HG03354 (cell line): ENCODE results near the gene KRT32.
"Not testable (repeated sequence)": the region's sequence is repeated elsewhere in the genome, so short reads cannot be mapped to it uniquely, and the experiment has no call there.

Experiments used
- ATAC-seq: cut with Tn5 transposase; IDR thresholded peaks from one replicate; pipeline ENCODE4 v1.9.1; 2021; ENCODE audit warnings: mild to moderate bottlenecking; ENCODE audit not compliant: unreplicated experiment, poor library complexity, severe bottlenecking

Gene KRT32

DNA sequence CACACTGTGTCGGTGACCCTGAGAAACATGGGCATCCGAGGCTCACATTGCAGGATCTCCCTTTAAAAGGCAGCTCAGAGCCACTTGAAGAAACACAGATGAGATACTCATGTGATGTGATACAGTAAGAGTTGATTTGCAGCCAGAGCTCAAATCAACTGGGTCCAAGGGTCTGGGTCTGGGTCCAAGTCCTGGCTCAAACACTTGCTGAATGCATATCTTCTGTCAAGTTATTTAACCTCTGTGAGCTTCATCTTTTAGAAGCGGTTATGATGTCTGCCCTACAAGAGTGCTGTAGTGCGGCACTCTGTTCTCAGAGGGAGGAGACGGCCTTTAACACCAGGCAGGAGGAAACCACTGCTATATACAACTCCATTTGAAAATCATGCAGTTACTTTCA is 32.8 kb downstream of the KRT32 start:
- ATAC-seq: no peak

DNA sequence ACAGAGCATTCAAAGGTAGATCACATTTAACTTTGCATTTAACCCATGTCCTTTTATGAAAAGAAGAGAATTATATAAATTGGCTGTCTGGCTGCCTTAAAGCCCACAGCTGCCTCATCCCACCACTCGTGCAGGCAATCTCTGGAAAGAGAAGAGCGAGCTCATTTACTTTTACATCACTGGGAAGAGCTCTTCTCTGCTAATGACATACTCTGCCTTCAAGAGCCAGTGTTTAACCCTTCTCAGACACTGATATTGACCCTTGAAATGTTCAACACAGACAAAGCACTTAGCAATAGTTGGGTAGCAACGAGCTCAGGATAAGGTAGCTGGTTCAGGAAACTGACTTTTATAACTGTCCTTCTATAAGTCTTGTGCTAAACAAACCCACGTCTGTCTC is 33.2 kb downstream of the KRT32 start:
- no peak for ATAC-seq

DNA sequence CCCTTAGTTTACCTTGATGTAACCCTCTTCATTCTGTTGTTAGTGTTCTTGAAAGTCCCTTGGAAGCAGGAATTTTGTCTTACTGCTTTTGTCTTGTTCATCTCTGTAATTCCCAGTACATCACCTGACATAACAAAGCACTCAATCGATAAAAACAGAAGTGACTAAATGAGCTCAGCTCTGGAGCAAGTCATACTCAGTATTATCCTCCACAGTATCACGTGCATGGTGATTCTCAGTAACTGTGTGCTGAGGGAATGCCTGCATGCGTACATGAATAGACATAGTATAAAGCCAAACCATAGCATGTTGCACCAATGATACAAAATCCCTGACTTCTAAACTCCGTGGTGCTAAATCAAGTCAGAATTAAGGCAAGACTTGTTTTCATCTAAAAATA is 33.6 kb downstream of the KRT32 start:
- ATAC-seq: no peak

DNA sequence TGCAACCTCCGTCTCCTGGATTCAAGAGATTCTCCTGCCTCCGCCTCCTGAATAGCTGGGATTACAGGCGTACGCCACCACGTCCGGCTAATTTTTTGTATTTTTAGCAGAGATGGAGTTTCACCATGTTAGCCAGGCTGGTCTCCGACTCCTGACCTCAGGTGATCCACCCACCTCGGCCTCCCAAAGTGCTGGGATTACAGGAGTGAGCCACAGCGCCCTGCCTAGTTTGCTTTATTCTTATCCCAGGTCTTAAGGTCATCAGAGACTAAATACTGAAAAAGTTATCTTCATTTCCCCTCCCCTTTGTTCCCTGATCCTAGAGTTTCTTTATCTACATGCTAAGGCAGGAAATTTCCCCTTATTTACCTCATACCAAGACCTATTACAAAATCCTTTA is 36.8 kb downstream of the KRT32 start:
- not testable (repeated sequence) for ATAC-seq

DNA sequence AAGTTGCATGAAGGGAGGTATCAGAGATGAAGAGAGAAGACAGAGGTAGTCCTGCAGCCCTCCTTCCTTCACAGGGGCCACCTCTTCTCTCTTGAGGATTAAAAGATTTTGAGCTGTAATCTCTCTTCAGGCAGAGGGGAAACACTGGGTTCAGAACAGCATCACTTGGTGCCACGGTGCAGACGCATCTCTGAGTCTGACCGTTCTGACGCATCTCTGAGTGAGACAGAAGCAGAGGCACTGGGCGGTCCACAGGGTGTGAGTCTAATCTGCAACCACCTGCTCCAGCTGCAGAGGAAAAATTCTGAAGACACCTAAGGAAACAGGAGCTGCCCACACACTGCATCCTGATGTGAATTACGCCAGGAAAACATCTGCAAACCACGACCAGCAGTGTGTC is 37.5 kb downstream of the KRT32 start:
- no peak for ATAC-seq

DNA sequence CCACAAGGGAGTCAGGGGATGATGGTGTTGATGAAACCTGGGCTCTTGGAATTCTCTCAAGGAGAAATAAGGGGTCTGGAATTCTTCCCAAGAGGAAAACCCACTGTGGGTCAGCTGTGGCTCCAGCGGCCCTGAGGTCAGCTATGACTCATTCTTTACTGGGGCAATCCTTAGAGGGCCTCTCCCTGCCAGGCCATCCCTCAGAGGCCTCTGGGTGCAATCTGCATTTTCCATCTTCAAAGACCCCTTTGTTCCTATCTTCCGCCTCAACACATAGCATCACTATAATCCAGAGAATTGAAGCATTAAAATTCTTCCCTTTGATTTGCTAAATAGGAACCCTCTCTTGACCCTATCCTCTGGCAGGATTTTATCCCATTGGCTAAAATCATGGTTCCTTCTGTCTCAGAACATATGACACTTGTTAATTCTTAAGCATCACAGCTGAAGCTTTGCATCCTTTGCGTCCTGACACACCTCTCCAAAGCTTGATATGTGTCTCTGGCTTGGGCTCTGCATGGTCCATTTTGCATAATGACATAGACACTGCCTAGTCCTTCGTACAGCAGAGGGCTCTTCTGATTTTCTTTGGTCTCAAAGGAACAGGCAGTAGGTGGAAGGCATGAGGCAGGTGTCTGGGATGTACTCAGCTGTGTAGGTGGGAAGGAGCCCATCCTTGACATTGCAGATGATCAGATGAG is 38.4 kb downstream of the KRT32 start:
- ATAC-seq: no peak

DNA sequence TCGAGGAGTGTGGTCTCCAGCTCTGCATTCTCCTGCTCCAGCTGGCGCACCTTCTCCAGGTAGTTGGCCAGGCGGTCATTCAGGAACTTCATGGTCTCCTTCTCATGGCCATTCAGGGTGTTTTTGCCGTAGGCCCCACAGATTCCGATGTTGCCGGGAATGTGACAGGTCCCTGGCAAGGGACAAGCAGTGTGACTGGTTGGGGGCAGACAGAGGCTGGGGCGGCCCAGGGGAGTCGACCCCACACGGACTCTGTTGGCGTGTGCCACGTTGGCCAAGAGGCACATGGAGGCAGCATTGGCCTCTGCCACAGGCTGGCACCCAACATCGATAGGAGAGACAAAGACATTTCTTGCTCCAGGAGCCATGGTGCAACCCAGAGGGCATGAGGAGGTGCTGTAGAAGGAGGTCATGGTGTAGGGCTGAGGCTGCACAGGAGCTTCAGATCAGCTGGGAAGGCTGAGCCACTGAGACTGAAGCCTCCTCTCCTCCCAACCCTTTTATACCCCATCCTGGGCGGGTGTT is 43.0 kb downstream of the KRT32 start, which contains the start of gene KRT37:
TSS of gene KRT37 (minus strand) at position 475 of the 525 bp plus-strand sequence. CDS start at position 413, 62 bp downstream.
- no peak for ATAC-seq

DNA sequence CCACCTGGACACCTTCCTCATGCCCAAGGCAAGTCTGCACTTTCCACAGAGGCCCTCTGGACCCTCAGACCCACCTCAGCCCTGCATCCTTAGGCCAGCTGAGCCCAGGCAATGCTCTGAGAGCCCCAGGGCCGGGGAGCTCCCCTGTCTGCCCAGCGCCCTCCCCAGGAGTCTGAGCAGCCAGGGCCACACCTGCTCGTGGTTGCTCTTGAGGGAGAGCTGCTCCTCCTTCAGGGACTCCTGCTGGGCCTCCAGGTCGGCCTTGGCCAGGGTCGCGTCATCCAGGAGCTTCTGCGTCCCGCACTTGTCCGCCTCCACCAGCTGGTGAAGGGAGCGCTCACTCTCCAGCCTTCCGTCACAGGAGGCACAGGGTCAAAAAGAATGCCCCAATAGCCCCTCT is 44.6 kb downstream of the KRT32 start:
- not testable (repeated sequence) for ATAC-seq

DNA sequence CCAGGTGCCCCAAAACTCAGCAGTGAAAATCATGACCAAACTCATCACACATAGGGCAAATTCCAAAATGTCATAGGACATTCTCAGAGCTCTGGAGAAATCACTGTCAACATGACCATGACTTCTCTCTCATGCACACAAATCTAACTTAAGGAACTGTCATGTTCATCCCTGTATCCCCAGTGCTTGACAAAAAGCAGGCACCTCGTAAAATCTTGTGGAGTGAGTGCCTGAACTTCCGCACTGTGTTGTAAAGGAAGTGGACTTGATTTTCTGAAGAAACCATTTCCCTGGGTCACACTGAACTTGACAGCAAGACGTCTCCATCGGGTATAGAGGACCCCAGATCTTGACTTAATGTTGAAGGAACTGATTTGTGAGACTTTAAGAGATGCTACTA is 45.6 kb downstream of the KRT32 start:
- ATAC-seq: no peak

DNA sequence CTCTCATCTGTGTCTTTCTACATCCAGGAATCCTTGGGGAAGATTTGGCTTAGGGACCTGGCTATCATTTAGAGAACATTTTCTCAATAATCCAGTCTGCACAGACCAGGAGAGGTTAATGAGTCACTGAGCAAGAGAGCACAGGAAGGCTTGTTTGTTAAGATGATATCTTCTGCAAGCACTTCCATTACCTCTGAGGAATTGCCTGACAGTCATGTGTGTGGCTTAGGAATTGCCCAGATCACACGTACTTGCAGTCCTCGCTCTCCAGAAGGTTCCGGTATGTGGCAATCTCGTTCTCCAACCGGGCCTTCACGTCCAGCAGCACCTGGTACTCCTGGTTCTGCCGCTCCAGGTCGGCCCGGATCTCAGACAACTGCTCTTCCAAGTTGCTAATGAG is 46.1 kb downstream of the KRT32 start:
- ATAC-seq: no peak

DNA sequence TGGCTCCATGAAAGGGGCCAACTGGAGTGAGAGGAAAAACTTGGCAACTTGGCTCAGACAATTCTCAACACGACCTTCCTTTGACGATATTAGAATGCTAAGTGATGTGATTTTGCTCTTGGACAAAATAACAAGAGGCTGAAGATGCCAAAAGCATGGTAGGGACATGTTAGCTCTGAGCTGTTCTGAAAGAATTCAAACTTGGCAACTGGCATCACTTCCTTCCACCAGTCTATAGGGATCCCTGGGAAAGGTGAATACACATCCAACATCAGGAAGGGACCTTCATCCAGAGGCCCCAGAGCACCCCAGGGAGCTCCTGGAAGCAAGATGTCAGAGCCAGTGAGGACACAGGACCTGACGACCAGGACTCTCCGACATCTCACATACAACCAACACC is 47.1 kb downstream of the KRT32 start:
- no peak for ATAC-seq

DNA sequence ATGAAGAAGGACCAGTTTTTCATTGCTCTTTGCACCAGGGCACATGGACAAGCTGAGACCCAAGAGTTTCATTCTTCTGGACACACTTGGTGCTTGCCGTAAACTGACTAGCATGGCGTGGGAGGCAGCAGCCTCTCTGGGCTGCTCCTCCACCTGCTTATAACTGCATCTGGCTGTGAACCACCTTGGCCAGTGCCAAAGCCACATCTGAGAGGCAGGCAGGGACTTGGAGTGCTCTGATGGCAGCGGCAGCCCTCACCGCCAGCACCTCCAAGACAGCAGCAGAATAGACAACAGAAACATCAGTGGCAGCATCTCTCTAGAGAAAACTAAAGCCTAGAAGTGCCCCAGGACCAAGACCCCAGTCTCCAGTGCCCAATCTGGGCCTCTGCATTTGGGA is 47.5 kb downstream of the KRT32 start:
- no peak for ATAC-seq

DNA sequence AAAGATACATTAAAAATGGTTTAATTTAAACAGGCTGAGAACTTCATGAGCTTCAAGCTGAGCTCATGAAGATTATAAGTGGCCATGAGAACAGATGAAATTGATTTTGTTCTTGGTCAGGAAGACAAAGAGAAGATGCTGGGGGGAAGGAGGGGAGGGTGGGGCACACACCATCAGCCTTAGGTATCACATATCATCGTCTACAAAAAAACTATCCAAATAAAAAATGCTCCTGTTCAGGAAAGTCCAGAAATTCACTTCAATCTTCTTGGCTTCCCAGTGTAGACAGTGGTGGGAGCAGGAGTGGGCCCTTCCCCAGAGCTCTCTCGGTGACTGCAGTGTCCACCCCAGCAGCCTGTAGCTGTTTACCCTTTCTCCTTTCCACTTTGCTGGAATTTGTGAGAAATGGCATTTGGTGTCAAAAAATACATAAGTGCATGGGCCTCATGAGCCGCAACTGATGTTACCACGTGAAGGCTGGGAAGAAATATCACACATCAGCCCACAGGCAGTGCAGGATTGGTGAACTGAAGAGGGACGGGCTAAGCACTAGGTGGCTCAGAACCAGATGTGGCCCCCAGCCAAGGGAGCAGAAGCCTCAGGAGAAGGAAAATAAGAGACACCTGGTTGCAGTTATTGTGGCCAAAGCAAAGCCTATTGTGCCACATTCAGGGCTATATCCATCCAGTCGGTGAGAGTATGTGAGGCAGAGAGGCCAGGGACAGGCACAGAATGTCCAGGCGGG is 48.9 kb downstream of the KRT32 start:
- ATAC-seq: no peak

DNA sequence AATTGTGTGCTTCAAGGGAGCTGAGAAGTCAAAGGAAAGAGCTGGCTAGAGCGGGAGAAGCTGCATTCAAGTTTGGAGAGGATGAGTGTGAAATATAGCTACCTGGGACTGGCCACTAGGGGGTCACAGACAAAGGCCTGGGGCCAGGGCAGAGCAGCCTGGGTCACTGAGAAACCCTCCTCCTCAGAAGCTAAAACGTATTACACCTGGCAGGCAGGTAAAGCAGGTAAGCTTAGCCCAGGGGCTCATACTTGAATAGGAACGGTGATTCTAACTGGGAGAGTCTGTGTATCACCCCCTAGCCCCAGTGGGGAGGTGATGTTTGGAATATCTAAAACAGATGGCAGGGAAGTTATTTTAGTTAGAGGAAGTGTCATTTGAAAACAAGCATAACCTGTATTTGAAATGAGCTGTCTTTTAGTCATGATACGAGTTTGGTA is 49.6 kb downstream of the KRT32 start:
- ATAC-seq: no peak

DNA sequence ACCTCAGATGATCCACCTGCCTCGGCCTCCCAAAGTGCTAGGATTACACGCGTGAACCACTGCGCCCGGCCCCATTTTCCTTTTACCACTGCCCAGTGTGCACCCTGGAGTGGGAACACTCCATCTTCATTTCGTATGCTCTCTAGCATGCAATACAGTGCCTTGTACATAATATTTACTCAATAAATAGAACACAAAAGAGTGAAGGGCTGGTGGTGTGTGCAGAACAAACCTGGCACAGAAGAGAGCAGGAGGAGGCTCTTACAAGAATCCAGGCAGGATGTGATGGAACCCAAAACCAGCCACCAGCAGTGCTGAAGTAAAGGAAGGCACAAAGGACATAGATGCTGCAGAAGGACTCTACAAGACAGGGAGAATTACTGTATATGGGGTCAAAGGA is 50.1 kb downstream of the KRT32 start:
- no peak for ATAC-seq

DNA sequence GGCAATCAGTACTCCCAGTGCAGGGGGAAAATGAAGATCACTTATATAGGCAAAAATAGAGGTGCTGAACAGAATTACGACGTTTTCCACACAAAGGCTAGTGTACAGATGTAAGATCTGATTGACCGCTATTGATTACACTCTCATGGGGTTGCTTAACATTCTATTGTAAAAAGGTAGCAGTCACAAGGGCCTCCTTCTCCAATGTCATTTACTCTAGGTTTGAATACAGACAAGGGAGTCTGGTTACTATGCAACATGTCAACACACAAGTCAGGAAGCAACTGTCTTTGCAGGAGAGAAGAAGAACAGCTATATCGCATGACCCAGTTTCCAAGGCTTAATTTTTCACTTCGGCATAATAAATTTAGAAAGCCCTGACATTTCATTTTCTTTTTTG is 50.7 kb downstream of the KRT32 start:
- no peak for ATAC-seq

DNA sequence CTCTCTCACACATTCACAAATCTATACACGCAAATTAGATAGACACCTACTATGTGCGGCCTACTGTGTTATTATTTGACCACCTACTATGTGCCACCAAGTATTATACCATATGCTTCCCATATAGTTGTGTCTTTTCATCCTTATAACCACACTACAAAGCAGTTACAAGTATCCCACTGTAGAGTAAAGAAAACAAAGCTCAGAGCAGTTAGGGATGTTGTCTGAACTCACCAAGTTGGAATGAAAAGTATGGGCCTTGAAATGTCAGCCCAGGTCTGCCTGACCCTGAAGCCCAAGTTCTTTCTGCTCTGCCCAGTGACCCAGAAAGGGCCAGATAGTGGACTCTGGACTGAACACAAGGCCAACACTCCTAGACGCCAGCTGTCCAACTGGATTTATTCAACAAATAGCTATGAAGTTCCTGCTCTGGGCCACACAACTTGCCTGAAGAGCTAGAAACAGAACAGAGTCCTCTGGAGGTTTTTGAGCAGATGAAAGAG is 51.3 kb downstream of the KRT32 start:
- ATAC-seq: no peak

DNA sequence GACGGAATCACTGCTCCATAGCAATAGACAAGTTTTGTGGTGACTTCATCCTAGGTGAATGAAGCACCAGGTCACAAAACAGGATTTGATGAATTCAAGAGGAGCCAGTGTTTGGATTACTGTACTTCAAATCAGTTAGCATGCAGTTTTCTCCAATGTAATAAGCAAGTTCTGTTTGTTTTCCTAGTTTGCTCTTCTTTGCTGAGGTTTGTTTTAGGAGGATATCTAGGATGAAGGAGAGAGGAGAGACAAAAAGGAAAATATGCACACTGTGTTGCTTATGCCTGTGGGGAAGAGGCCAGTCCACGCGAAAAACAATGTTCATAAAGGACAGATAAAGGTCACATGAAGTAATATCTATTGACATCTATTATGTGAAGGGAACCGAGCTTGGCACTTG is 51.8 kb downstream of the KRT32 start:
- ATAC-seq: no peak

DNA sequence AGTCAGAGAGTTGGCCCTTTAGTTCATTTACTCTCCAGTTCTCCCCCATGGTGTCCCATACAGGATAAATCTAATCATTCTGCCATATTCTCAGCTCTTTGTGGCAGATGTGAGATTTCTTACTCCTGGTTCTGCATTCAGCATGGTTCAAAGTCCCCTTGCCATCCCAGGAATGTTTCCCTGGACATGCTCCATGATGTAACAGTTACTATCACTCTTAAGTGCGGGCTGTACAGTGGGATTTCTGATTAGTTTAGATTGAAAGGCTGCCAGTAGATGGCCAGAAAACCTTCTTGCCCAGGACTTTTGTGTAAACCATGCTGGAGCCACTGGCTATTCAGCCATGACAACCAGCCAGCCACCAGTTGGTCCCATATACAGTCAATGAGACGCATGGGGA is 53.2 kb downstream of the KRT32 start:
- no peak for ATAC-seq

DNA sequence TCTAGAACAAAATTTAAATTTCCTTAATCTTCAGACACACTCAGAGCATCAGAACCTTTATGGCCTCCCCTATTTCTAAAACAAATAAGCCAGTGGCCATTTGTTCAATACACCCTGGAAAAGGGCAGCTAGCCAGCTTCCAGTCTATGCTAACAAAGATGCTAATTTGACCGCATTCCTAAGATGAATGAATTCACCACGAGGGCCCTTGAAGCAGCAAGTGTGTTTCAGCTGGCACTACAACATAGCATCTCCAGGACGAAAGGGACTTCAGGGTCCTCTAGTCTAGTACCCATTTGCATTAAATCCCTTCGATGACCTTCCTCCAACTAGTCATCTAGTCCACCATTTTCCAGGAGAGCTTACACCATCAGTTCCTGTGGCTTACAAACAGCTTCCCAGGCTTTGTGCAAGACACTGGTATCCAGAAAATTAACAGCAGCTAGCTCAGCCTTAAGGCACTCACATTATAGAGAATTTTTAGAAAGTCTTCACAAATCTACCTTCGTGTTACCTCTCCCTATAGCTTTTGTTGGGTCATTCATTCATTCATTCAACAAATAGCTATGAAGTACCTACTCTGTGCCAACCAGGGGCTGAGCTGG is 53.7 kb downstream of the KRT32 start:
- ATAC-seq: no peak
